K562 (cell line): Measurements from ENCODE around the gene BRD7. TPM values are rescaled to one million over a fixed set of nuclear protein-coding genes. Genes with fewer than 3 reads are reported as not detected.

Experiments
- CREM ChIP-seq: IDR thresholded peaks from 2 replicates; pipeline ENCODE4 v1.6.1; 2014; ENCODE audit warnings: antibody characterized with exemption, low read depth
- FOXP1 ChIP-seq: sonication (generic); formaldehyde crosslinking; IDR thresholded peaks from 2 replicates; pipeline ENCODE4 v1.8.0; 2022; ENCODE audit warnings: mild to moderate bottlenecking, missing genetic modification reagents
- IRF2 ChIP-seq: sonication (generic); formaldehyde crosslinking; IDR thresholded peaks from 2 replicates; pipeline ENCODE4 v1.8.1; 2022; ENCODE audit warnings: mild to moderate bottlenecking, missing genetic modification reagents
- KDM1A ChIP-seq, 2 experiments: fragments of 450-650 bp; IDR thresholded peaks; 2 replicates each; pipeline ENCODE4 v1.6.1; 2016; ENCODE audit warnings: mild to moderate bottlenecking in 2 of 2
- MIER1 ChIP-seq: fragments of 450-650 bp; IDR thresholded peaks from 2 replicates; pipeline ENCODE4 v1.6.1; 2016; ENCODE audit warnings: antibody characterized with exemption, mild to moderate bottlenecking, low read depth
- NFIC ChIP-seq: fragments of 450-650 bp; IDR thresholded peaks from 2 replicates; pipeline ENCODE4 v1.6.1; 2017; ENCODE audit warnings: mild to moderate bottlenecking, inconsistent platforms
- NR2F6 ChIP-seq: fragments of 450-650 bp; formaldehyde crosslinking; IDR thresholded peaks from 2 replicates; pipeline ENCODE4 v1.4.0; 2020; ENCODE audit warnings: mild to moderate bottlenecking
- PCBP1 ChIP-seq: fragments of 200-400 bp; formaldehyde crosslinking; IDR thresholded peaks from 2 replicates; pipeline ENCODE4 v1.6.1; 2018; ENCODE audit warnings: mild to moderate bottlenecking, low read depth, low read length; ENCODE audit not compliant: poor library complexity, severe bottlenecking
- POLR2AphosphoS2 ChIP-seq: IDR thresholded peaks from 2 replicates; pipeline ENCODE4 v1.6.1; 2012; ENCODE audit warnings: low read length, improper control_type of control experiment
- PTTG1 ChIP-seq: fragments of 450-650 bp; IDR thresholded peaks from 2 replicates; pipeline ENCODE4 v1.6.1; 2016; ENCODE audit warnings: low read depth, mild to moderate bottlenecking, missing genetic modification characterization, missing compliant biosample characterization
- RB1 ChIP-seq: fragments of 450-650 bp; IDR thresholded peaks from 2 replicates; pipeline ENCODE4 v1.6.1; 2017; ENCODE audit warnings: low read depth, mild to moderate bottlenecking
- RBM34 ChIP-seq: fragments of 200-400 bp; formaldehyde crosslinking; IDR thresholded peaks from 2 replicates; pipeline ENCODE4 v1.6.1; 2018; ENCODE audit warnings: low read length, borderline replicate concordance; ENCODE audit not compliant: insufficient read depth
- RFX7 ChIP-seq: fragments of 250-450 bp; sonication (Bioruptor Pico); IDR thresholded peaks from 2 replicates; pipeline ENCODE4 v1.5.1; 2021; ENCODE audit warnings: mild to moderate bottlenecking
- TEAD4 ChIP-seq, 2 experiments: sonication (generic) in 1 of 2; formaldehyde crosslinking in 1 of 2; IDR thresholded peaks; 2 replicates each; pipeline versions ENCODE4 v1.6.1 to v1.8.0; 2012 to 2022; ENCODE audit warnings: borderline replicate concordance in 1 of 2, inconsistent platforms in 1 of 2, low read length in 1 of 2, mild to moderate bottlenecking in 1 of 2, missing genetic modification reagents in 1 of 2
- TFE3 ChIP-seq: fragments of 450-650 bp; formaldehyde crosslinking; IDR thresholded peaks from 2 replicates; pipeline ENCODE4 v1.4.0; 2020; ENCODE audit warnings: mild to moderate bottlenecking, mixed read lengths
- ZKSCAN8 ChIP-seq: fragments of 200-800 bp; sonication (Bioruptor generic); IDR thresholded peaks from 2 replicates; pipeline ENCODE4 v1.6.1; 2016; ENCODE audit warnings: missing genetic modification characterization, missing compliant biosample characterization
- ZNF23 ChIP-seq: fragments of 250-450 bp; sonication (Bioruptor Pico); IDR thresholded peaks from 2 replicates; pipeline ENCODE4 v1.4.0; 2020; ENCODE audit warnings: mild to moderate bottlenecking
- ZNF518B ChIP-seq: fragments of 250-450 bp; sonication (Bioruptor Pico); IDR thresholded peaks from 2 replicates; pipeline ENCODE4 v1.5.0; 2021; ENCODE audit warnings: mild to moderate bottlenecking, moderate library complexity
- ZNF586 ChIP-seq: fragments of 450-650 bp; formaldehyde crosslinking; conservative IDR thresholded peaks from 2 replicates; pipeline ENCODE4 v1.4.0; 2020; ENCODE audit warnings: mild to moderate bottlenecking, moderate library complexity
- polyA plus RNA-seq, 8 experiments: library from polyadenylated mRNA; depleted of rRNA in 4 of 8; stranded (reverse) in 5 of 8; unstranded in 3 of 8; fragments of >200 nt; fragmentation: Nextera tagmentation in 2 of 8; fragmentation: Illumina TruSeq in 1 of 8; extraction: Ambion mirVana in 2 of 8; extraction: Trizol in 1 of 8; gene quantifications; 2 replicates each; pipeline versions ENCODE4 v1.2.1 to v1.2.3, GENCODE V29; 2011 to 2014; ENCODE audit warnings: inconsistent platforms in 1 of 8, missing spikeins in 1 of 8
- total RNA-seq, 7 experiments: library from RNA; depleted of rRNA in 6 of 7; stranded (reverse); fragments of >200 nt in 6 of 7; fragmentation: Illumina TruSeq in 2 of 7; extraction: Trizol in 2 of 7; gene quantifications; 2 replicates each; pipeline versions ENCODE4 v1.2.1 to v1.2.3, GENCODE V29; 2011 to 2021; ENCODE audit warnings: low replicate concordance in 1 of 7
- TF ChIP-seq, protein P1 (sequence below): fragments of 450-650 bp; IDR thresholded peaks from 2 replicates; pipeline ENCODE4 v1.6.1; 2016; ENCODE audit warnings: antibody characterized with exemption
- TF ChIP-seq, protein P2 (sequence below), 2 experiments: fragments of 250-450 bp in 1 of 2; fragments of 450-650 bp in 1 of 2; sonication (Bioruptor Pico) in 1 of 2; IDR thresholded peaks; 2 replicates each; pipeline versions ENCODE4 v1.6.1 to v1.8.0; 2016 to 2021; ENCODE audit warnings: mild to moderate bottlenecking in 2 of 2, moderate library complexity in 2 of 2, missing compliant biosample characterization in 1 of 2, missing genetic modification characterization in 1 of 2

BRD7 gene
- total and polyA plus RNA-seq, 9 of the 15 experiments (the other 6 are each of a cell fraction or from before 2014, with no cell fraction given), result 20.6 to 101 (median 68.7) TPM

- TF ChIP-seq ZNF518B (CRISPR knock-in tag) (no peak), RFX7 (no peak), RBM34 (no peak), PTTG1 (tag) (no peak), RB1 (no peak), NR2F6 (no peak), IRF2 (CRISPR knock-in tag) (no peak), MIER1 (peak; percentile 87), TEAD4 (IDR thresholded peaks at IDR 0.05; ENCODE audit: low read length) (peak; percentile 8; the same call in 1 of the 2 replicates), TEAD4 (CRISPR knock-in tag; IDR thresholded peaks at IDR 0.05; ENCODE audit: borderline replicate concordance) (no peak), ZKSCAN8 (CRISPR knock-in tag) (no peak), POLR2AphosphoS2 (no peak), ZNF586 (CRISPR knock-in tag) (no peak), FOXP1 (CRISPR knock-in tag) (no peak), PCBP1 (no peak), CREM (no peak), ZNF23 (CRISPR knock-in tag) (no peak), KDM1A (IDR thresholded peaks at IDR 0.05) (no peak), NFIC (peak; percentile 43), TFE3 (no peak)
- TF ChIP-seq, protein P1, sequence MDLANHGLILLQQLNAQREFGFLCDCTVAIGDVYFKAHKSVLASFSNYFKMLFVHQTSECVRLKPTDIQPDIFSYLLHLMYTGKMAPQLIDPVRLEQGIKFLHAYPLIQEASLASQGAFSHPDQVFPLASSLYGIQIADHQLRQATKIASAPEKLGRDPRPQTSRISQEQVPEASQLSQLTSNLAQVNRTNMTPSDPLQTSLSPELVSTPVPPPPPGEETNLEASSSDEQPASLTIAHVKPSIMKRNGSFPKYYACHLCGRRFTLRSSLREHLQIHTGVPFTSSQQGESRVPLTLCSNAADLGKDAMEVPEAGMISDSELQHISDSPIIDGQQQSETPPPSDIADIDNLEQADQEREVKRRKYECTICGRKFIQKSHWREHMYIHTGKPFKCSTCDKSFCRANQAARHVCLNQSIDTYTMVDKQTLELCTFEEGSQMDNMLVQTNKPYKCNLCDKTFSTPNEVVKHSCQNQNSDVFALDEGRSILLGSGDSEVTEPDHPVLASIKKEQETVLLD, result peak; percentile 94
- TF ChIP-seq, protein P2, sequence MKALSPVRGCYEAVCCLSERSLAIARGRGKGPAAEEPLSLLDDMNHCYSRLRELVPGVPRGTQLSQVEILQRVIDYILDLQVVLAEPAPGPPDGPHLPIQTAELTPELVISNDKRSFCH (CRISPR knock-in tag; IDR thresholded peaks at IDR 0.05), result no peak
- TF ChIP-seq, protein P2 (tag; IDR thresholded peaks at IDR 0.05), result no peak
Measured at GRCh38 chr16:50369133-50369804, 481 bp upstream of the BRD7 start (continued).
